Neural cell (in vitro differentiated cells): ENCODE results near the gene MFSD6L. TPM values are rescaled to one million over a fixed set of nuclear protein-coding genes. Genes with fewer than 3 reads are reported as not detected.

Experiments used
- H2AFZ ChIP-seq: fragments of 200-600, 300-800 bp; sonication (generic), shearing (Covaris generic); 2 replicates; pipeline ENCODE4 v1.6.0; 2014; ENCODE audit warnings: low read depth, mild to moderate bottlenecking, antibody characterized with exemption, low read length, moderate library complexity
- H3F3A ChIP-seq: fragments of 200-600 bp; shearing (Covaris generic); 2 replicates; pipeline ENCODE4 v1.6.1; 2016; ENCODE audit warnings: mild to moderate bottlenecking, moderate library complexity, mixed read lengths, antibody characterized with exemption, low read length; ENCODE audit not compliant: insufficient read depth, poor library complexity, severe bottlenecking
- H3K27ac ChIP-seq: fragments of 200-600, 300-800 bp; sonication (generic), shearing (Covaris generic); 2 replicates; pipeline ENCODE4 v1.5.1; 2014; ENCODE audit warnings: mild to moderate bottlenecking, low read length, moderate library complexity
- H3K27me3 ChIP-seq: fragments of 300-800, 200-600 bp; sonication (generic), shearing (Covaris generic); 2 replicates; pipeline ENCODE4 v1.6.0; 2014; ENCODE audit warnings: mild to moderate bottlenecking, low read depth, low read length, moderate library complexity; ENCODE audit not compliant: insufficient read depth
- H3K36me3 ChIP-seq: fragments of 300-800, 200-600 bp; sonication (generic), shearing (Covaris generic); 2 replicates; pipeline ENCODE4 v1.5.1; 2014; ENCODE audit warnings: mild to moderate bottlenecking, antibody characterized with exemption, low read length, moderate library complexity; ENCODE audit not compliant: insufficient read depth
- H3K4me2 ChIP-seq: fragments of 300-800, 200-600 bp; sonication (generic), shearing (Covaris generic); 2 replicates; pipeline ENCODE4 v1.6.0; 2014; ENCODE audit warnings: mild to moderate bottlenecking, low read length
- H3K4me3 ChIP-seq: fragments of 300-800, 200-600 bp; sonication (generic), shearing (Covaris generic); 2 replicates; pipeline ENCODE4 v1.5.1; 2014; ENCODE audit warnings: mild to moderate bottlenecking, low read length, moderate library complexity
- H3K79me2 ChIP-seq: fragments of 200-600 bp; shearing (Covaris generic); replicated peaks from 2 replicates; pipeline ENCODE4 v1.6.0; 2014; ENCODE audit warnings: mild to moderate bottlenecking, low read length, moderate library complexity; ENCODE audit not compliant: insufficient read depth
- H3K9ac ChIP-seq: fragments of 300-800, 200-600 bp; sonication (generic), shearing (Covaris generic); 2 replicates; pipeline ENCODE4 v1.6.1; 2016; ENCODE audit warnings: mild to moderate bottlenecking, low read length, mixed read lengths
- H3K9me2 ChIP-seq: fragments of 200-600 bp; shearing (Covaris generic); 2 replicates; pipeline ENCODE4 v1.6.1; 2016; ENCODE audit warnings: mild to moderate bottlenecking, low read length, mixed read lengths; ENCODE audit not compliant: insufficient read depth
- H3K9me3 ChIP-seq: fragments of 200-600, 300-800 bp; sonication (generic), shearing (Covaris generic); 2 replicates; pipeline ENCODE4 v1.6.1; 2016; ENCODE audit warnings: mild to moderate bottlenecking, mixed run types, low read length, moderate library complexity, mixed read lengths
- H4K20me1 ChIP-seq: fragments of 200-600 bp; shearing (Covaris generic); 2 replicates; pipeline ENCODE4 v1.6.1; 2016; ENCODE audit warnings: mild to moderate bottlenecking, mixed run types; ENCODE audit not compliant: insufficient read depth
- EP300 ChIP-seq: fragments of 450-650 bp; conservative IDR thresholded peaks from 2 replicates; pipeline ENCODE4 v1.6.1; 2014; ENCODE audit warnings: antibody characterized with exemption, mild to moderate bottlenecking, moderate library complexity; ENCODE audit not compliant: poor library complexity, severe bottlenecking
- EZH2 ChIP-seq: fragments of 200-600, 300-800 bp; shearing (Covaris generic), sonication (generic); IDR thresholded peaks from 2 replicates; pipeline ENCODE4 v1.6.1; 2014; ENCODE audit warnings: antibody characterized with exemption, low read length, borderline replicate concordance, mild to moderate bottlenecking; ENCODE audit not compliant: insufficient read depth, poor library complexity, severe bottlenecking
- MXI1 ChIP-seq: fragments of 450-650 bp; conservative IDR thresholded peaks from 2 replicates; pipeline ENCODE4 v1.6.1; 2014; ENCODE audit warnings: antibody characterized with exemption, mild to moderate bottlenecking; ENCODE audit not compliant: poor library complexity, severe bottlenecking
- POLR2AphosphoS5 ChIP-seq: IDR thresholded peaks from 2 replicates; pipeline ENCODE4 v1.6.1; 2012
- RAD21 ChIP-seq: fragments of 450-650 bp; conservative IDR thresholded peaks from 2 replicates; pipeline ENCODE4 v1.6.1; 2014; ENCODE audit warnings: antibody characterized with exemption, mild to moderate bottlenecking, moderate library complexity
- SMC3 ChIP-seq: fragments of 450-650 bp; conservative IDR thresholded peaks from 2 replicates; pipeline ENCODE4 v1.6.1; 2014; ENCODE audit warnings: antibody characterized with exemption, mild to moderate bottlenecking, moderate library complexity; ENCODE audit not compliant: poor library complexity
- TAF1 ChIP-seq: IDR thresholded peaks from 2 replicates; pipeline ENCODE4 v1.6.1; 2012; ENCODE audit warnings: low read depth
- polyA plus RNA-seq: library from polyadenylated mRNA; depleted of rRNA; stranded (reverse); fragments of >200 nt; gene quantifications from 2 replicates; pipeline ENCODE4 v1.2.3, GENCODE V29; 2014
- TF ChIP-seq, protein P1 (sequence below): fragments of 450-650 bp; IDR thresholded peaks from 2 replicates; pipeline ENCODE4 v1.5.1; 2014; ENCODE audit warnings: antibody characterized with exemption, mild to moderate bottlenecking, moderate library complexity; ENCODE audit not compliant: poor library complexity, severe bottlenecking
- TF ChIP-seq, protein P2 (sequence below): IDR thresholded peaks from 2 replicates; pipeline ENCODE4 v1.6.1; 2012; ENCODE audit warnings: borderline replicate concordance

The MFSD6L gene
- polyA plus RNA-seq, 1 donor from 2014 or later = not detected

- H3K9me2 ChIP-seq = no peaks in the 10 kb centered on the region
- no peaks in the 10 kb centered on the region for H3K27me3 ChIP-seq
- no peak overlapping the region for H3K9ac ChIP-seq
- no peak overlapping the region for H3K4me3 ChIP-seq
- H3F3A ChIP-seq = no peaks in the 10 kb centered on the region
- H4K20me1 ChIP-seq = no peaks in the 10 kb centered on the region
- TF ChIP-seq RAD21 (no peak), TAF1 (no peak), EZH2 (no peak), SMC3 (no peak), POLR2AphosphoS5 (no peak), EP300 (no peak), MXI1 (no peak)
- TF ChIP-seq, protein P1, sequence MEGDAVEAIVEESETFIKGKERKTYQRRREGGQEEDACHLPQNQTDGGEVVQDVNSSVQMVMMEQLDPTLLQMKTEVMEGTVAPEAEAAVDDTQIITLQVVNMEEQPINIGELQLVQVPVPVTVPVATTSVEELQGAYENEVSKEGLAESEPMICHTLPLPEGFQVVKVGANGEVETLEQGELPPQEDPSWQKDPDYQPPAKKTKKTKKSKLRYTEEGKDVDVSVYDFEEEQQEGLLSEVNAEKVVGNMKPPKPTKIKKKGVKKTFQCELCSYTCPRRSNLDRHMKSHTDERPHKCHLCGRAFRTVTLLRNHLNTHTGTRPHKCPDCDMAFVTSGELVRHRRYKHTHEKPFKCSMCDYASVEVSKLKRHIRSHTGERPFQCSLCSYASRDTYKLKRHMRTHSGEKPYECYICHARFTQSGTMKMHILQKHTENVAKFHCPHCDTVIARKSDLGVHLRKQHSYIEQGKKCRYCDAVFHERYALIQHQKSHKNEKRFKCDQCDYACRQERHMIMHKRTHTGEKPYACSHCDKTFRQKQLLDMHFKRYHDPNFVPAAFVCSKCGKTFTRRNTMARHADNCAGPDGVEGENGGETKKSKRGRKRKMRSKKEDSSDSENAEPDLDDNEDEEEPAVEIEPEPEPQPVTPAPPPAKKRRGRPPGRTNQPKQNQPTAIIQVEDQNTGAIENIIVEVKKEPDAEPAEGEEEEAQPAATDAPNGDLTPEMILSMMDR = no peak
- TF ChIP-seq, protein P2, sequence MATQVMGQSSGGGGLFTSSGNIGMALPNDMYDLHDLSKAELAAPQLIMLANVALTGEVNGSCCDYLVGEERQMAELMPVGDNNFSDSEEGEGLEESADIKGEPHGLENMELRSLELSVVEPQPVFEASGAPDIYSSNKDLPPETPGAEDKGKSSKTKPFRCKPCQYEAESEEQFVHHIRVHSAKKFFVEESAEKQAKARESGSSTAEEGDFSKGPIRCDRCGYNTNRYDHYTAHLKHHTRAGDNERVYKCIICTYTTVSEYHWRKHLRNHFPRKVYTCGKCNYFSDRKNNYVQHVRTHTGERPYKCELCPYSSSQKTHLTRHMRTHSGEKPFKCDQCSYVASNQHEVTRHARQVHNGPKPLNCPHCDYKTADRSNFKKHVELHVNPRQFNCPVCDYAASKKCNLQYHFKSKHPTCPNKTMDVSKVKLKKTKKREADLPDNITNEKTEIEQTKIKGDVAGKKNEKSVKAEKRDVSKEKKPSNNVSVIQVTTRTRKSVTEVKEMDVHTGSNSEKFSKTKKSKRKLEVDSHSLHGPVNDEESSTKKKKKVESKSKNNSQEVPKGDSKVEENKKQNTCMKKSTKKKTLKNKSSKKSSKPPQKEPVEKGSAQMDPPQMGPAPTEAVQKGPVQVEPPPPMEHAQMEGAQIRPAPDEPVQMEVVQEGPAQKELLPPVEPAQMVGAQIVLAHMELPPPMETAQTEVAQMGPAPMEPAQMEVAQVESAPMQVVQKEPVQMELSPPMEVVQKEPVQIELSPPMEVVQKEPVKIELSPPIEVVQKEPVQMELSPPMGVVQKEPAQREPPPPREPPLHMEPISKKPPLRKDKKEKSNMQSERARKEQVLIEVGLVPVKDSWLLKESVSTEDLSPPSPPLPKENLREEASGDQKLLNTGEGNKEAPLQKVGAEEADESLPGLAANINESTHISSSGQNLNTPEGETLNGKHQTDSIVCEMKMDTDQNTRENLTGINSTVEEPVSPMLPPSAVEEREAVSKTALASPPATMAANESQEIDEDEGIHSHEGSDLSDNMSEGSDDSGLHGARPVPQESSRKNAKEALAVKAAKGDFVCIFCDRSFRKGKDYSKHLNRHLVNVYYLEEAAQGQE = no peak
- no peak overlapping the region for H3K4me2 ChIP-seq
- no peaks in the 10 kb centered on the region for H3K9me3 ChIP-seq
- no peak overlapping the region for H3K27ac ChIP-seq
- H2AFZ ChIP-seq = no peak overlapping the region
- no peaks in the 10 kb centered on the region for H3K36me3 ChIP-seq
- no peaks in the 10 kb centered on the region for H3K79me2 ChIP-seq
These were observed 47.6 kb upstream of the MFSD6L start for GRCh38 chr17:8846768-8847211.

- Histone ChIP-seq H3F3A (no peaks in the 10 kb centered on the region), H2AFZ (no peak overlapping the region), H3K27me3 (no peaks in the 10 kb centered on the region), H3K4me3 (no peak overlapping the region), H3K79me2 (no peaks in the 10 kb centered on the region), H4K20me1 (no peaks in the 10 kb centered on the region), H3K9me2 (no peaks in the 10 kb centered on the region), H3K4me2 (no peak overlapping the region), H3K27ac (no peak overlapping the region), H3K9me3 (no peaks in the 10 kb centered on the region), H3K9ac (no peak overlapping the region), H3K36me3 (no peaks in the 10 kb centered on the region)
- TF ChIP-seq EZH2 (no peak), MXI1 (no peak), POLR2AphosphoS5 (no peak), SMC3 (no peak), EP300 (no peak), TAF1 (no peak), RAD21 (no peak)
- TF ChIP-seq, protein P1 = no peak
- TF ChIP-seq, protein P2 = no peak
These were observed 45.4 kb upstream of the MFSD6L start for GRCh38 chr17:8844229-8845218.
